T-cell (primary cell): ENCODE data around the gene RAD9A. TPM values are rescaled to one million over a fixed set of nuclear protein-coding genes. Genes with fewer than 3 reads are reported as not detected.
A peak's percentile ranks its signal among the peaks of the same experiment; 100 is the strongest.

Experiments used
- ATAC-seq, 4 experiments: fragments of 200-7000 bp in 3 of 4; fragments of 150-1000 bp in 1 of 4; cut with Tn5 transposase; replicated peaks in 1 of 4; 1 replicate in 3 of 4; 2 replicates in 1 of 4; pipeline ENCODE4 v1.10.0; 2021; ENCODE audit warnings: moderate library complexity in 3 of 4, mild to moderate bottlenecking in 2 of 4, moderate number of reproducible peaks in 1 of 4
- CTCF ChIA-PET, 2 donors: fragments of 300-600 bp; sonication (Branson Sonifier 250); formaldehyde crosslinking; loops; one replicate each; lab custom pipeline; 2022; ENCODE audit warnings: antibody characterized with exemption in 2 of 2; lab: Charles Lee
- POLR2A ChIA-PET, 2 donors: fragments of 300-600 bp; sonication (Branson Sonifier 250); formaldehyde crosslinking; loops; one replicate each; lab custom pipeline; 2022; ENCODE audit warnings: antibody characterized with exemption in 2 of 2; lab: Charles Lee
- DNase-seq, 35 experiments: peaks; one replicate each; pipeline versions ENCODE4 v3.0.0 to v3.0.0-alpha.2; 2013 to 2023
- H3K27ac ChIP-seq: one replicate; pipeline ENCODE4 v1.5.1; 2013; ENCODE audit warnings: low read length
- H3K27me3 ChIP-seq, 2 experiments: replicated peaks in 1 of 2; 1 replicate in 1 of 2; 2 replicates in 1 of 2; pipeline versions ENCODE4 v1.6.1 to v1.7.0; 2013; ENCODE audit warnings: low read length in 1 of 2, mixed read lengths in 1 of 2; ENCODE audit not compliant: control insufficient read depth in 2 of 2, insufficient read depth in 2 of 2; ENCODE audit errors: extremely low read depth in 1 of 2
- H3K36me3 ChIP-seq, 2 donors: 1 replicate in 1 of 2; 2 replicates in 1 of 2; pipeline versions ENCODE4 v1.6.1 to v1.7.0; 2013; ENCODE audit warnings: low read length in 1 of 2; ENCODE audit not compliant: control insufficient read depth in 2 of 2, insufficient read depth in 1 of 2; ENCODE audit errors: extremely low read depth in 1 of 2
- H3K4me1 ChIP-seq, 2 experiments: 1 replicate in 1 of 2; 2 replicates in 1 of 2; pipeline versions ENCODE4 v1.6.1 to v1.7.0; 2013; ENCODE audit warnings: low read length in 2 of 2, mixed read lengths in 1 of 2; ENCODE audit not compliant: insufficient read depth in 2 of 2, control insufficient read depth in 1 of 2; ENCODE audit errors: extremely low read depth in 1 of 2
- H3K4me3 ChIP-seq, 2 donors: 1 replicate in 1 of 2; 2 replicates in 1 of 2; pipeline versions ENCODE4 v1.5.1 to v1.7.0; 2013; ENCODE audit warnings: mild to moderate bottlenecking in 2 of 2, low read length in 1 of 2, moderate library complexity in 1 of 2; ENCODE audit not compliant: control insufficient read depth in 1 of 2; ENCODE audit errors: extremely low read depth in 1 of 2
- H3K9me3 ChIP-seq: 2 replicates; pipeline ENCODE4 v1.7.0; 2013
- H3K27ac Mint-ChIP-seq, 2 donors: one replicate each; pipeline ENCODE4 v1.8.0; 2020 to 2021; ENCODE audit warnings: mild to moderate bottlenecking in 2 of 2, mixed read lengths in 2 of 2
- H3K27me3 Mint-ChIP-seq, 2 donors: one replicate each; pipeline ENCODE4 v1.8.0; 2021 to 2022; ENCODE audit warnings: mixed read lengths in 2 of 2
- H3K36me3 Mint-ChIP-seq: one replicate; pipeline ENCODE4 v1.8.0; 2021; ENCODE audit warnings: mixed read lengths
- H3K4me1 Mint-ChIP-seq, 3 donors: one replicate each; pipeline ENCODE4 v1.8.0; 2020 to 2022; ENCODE audit warnings: mixed read lengths in 3 of 3, mild to moderate bottlenecking in 1 of 3
- H3K4me3 Mint-ChIP-seq, 3 donors: one replicate each; pipeline ENCODE4 v1.8.0; 2020 to 2022; ENCODE audit warnings: mild to moderate bottlenecking in 3 of 3, mixed read lengths in 3 of 3, moderate library complexity in 3 of 3
- H3K9me3 Mint-ChIP-seq, 3 donors: one replicate each; pipeline ENCODE4 v1.8.0; 2020 to 2022; ENCODE audit warnings: mixed read lengths in 3 of 3
- WGBS: methylation state at CpG from one replicate; pipeline ENCODE4 v1.1.5; 2013; ENCODE audit warnings: missing lambda C conversion rate; ENCODE audit not compliant: insufficient coverage; 5-methylcytosine and 5-hydroxymethylcytosine counted together
- total RNA-seq, 35 experiments: library from RNA in 6 of 35; stranded (reverse) in 6 of 35; fragments of 120-200 nt in 1 of 35; gene quantifications; one replicate each; pipeline versions ENCODE4 v1.2.1 to v1.2.4 and lab custom pipeline; 2013 to 2026

RAD9A gene
- total RNA-seq, 5 donors from 2014 or later (not counting 1 experiment from before 2014, with no cell fraction given): 34.9 to 63.8 (median 56.2) TPM

DNA sequence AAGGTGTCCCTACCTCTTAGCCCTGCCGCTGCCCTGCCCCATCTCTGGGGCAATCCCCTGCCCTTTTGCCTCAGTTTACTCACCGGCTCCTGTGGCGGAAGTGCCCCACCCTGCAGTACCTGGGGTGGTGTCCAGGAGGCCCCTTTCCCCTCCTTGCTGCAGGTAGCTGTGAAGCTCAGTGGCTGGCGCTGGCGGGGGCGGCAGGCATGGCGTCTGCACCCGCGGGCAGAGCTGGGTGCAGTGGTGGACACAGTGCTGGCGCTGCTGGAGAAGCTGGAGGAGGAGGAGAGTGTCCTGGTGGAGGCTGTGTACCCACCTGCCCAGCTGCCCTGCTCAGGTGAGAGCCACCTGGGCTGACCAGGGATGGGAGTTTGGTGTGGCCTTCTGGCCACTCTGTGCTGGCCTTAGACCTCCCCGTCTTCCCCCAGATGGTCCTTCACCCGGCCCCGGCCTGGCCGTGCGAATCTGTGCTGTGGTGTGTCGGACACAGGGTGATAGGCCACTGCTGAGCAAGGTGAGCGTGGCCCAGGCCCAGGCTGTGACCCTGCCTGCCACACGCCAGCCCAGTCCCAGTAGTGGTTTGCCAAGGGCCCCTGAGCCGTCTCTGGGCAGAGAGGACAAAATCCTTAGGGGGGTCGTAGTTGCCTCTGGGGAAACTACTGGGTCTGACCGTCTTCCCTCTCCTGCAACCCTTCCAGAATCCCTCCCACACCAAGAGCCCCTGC, 27.7 kb downstream of the RAD9A start:
- Mint-ChIP-seq H3K4me1 (peaks cover 51 to 61% (median 58%) of the 10 kb centered on the region in 3 donors), H3K4me3 (peak overlapping the region; percentile 75 to 86 (median 83)), H3K27me3 (no peaks in the 10 kb centered on the region), H3K27ac (peak overlapping the region; percentile 91 to 93), H3K9me3 (no peaks in the 10 kb centered on the region), H3K36me3 (no peaks in the 10 kb centered on the region)
- ChIA-PET CTCF (interaction anchor here in 1 of 2 donors (0.7 to 0.8 kb wide), 2 partner anchors 17 to 18 kb away, joined by 3 read pairs; partner anchors contain the start of gene PTPRCAP), POLR2A (interaction anchor here in 1 of 2 donors (0.5 to 0.6 kb wide), 2 partner anchors 9 to 126 kb away, joined by 3 to 5 read pairs; no protein-coding TSS in a partner anchor)
- no peaks in the 10 kb centered on the region for H3K9me3 ChIP-seq
- H3K27ac ChIP-seq: peak overlapping the region; percentile 72
- peak in 2 of 35 experiments; percentile 22 to 38 for DNase-seq
- H3K4me1 ChIP-seq: peaks cover 41 to 69% of the 10 kb centered on the region in 2 experiments
- 81% methylated on average over 16 of the region's 21 CpGs for WGBS
- H3K36me3 ChIP-seq: no peaks in the 10 kb centered on the region
- no peaks in the 10 kb centered on the region for H3K27me3 ChIP-seq
- peak overlapping the region; percentile 53 to 62 for H3K4me3 ChIP-seq
- no peak for ATAC-seq

DNA sequence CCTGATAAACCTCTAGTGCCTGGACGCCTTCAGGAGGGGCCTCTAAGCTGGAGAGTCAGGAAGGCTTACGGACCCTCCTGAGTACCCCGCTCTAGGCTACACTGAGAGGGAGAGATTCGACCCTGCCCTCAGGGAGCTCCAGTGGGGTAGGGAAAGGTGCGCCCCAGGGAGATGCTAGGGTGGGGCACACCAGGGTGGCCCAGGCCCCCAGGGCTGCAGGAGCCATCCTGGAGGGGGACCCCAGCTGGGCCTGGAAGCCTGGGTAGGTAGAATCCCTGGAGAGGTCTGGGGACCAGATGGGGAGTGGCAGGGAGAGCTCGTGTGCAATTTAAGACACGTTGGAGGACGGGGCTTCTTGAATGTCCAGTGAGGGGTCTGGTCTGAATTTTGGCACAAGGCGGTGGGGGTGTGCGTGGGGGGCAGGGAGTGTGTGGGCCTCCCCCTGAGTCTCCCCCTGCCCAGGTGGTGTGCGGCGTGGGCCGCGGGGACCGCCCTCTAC, 28.4 kb downstream of the RAD9A start:
- peak overlapping the region; percentile 75 to 86 (median 83) for H3K4me3 Mint-ChIP-seq
- H3K9me3 ChIP-seq: no peaks in the 10 kb centered on the region
- 33% methylated on average over 14 of the region's 15 CpGs for WGBS
- DNase-seq: no peak
- H3K4me1 ChIP-seq: peaks cover 37 to 67% of the 10 kb centered on the region in 2 experiments
- ATAC-seq: no peak
- H3K27me3 Mint-ChIP-seq: no peaks in the 10 kb centered on the region
- no peaks in the 10 kb centered on the region for H3K36me3 ChIP-seq
- H3K27me3 ChIP-seq: no peaks in the 10 kb centered on the region
- CTCF ChIA-PET: interaction anchor here in 1 of 2 donors (0.7 to 1.2 kb wide), 2 partner anchors 17 to 18 kb away, joined by 3 to 5 read pairs; partner anchors contain the start of gene PTPRCAP
- POLR2A ChIA-PET: interaction anchor here (0.6 kb wide), 2 partner anchors 42 to 127 kb away, joined by 5 read pairs; no protein-coding TSS in a partner anchor
- H3K27ac ChIP-seq: peak overlapping the region; percentile 72
- no peaks in the 10 kb centered on the region for H3K9me3 Mint-ChIP-seq
- peaks cover 45 to 61% (median 58%) of the 10 kb centered on the region in 3 donors for H3K4me1 Mint-ChIP-seq
- peak overlapping the region; percentile 53 to 62 for H3K4me3 ChIP-seq
- H3K27ac Mint-ChIP-seq: peak overlapping the region; percentile 91 to 93
- H3K36me3 Mint-ChIP-seq: no peaks in the 10 kb centered on the region

DNA sequence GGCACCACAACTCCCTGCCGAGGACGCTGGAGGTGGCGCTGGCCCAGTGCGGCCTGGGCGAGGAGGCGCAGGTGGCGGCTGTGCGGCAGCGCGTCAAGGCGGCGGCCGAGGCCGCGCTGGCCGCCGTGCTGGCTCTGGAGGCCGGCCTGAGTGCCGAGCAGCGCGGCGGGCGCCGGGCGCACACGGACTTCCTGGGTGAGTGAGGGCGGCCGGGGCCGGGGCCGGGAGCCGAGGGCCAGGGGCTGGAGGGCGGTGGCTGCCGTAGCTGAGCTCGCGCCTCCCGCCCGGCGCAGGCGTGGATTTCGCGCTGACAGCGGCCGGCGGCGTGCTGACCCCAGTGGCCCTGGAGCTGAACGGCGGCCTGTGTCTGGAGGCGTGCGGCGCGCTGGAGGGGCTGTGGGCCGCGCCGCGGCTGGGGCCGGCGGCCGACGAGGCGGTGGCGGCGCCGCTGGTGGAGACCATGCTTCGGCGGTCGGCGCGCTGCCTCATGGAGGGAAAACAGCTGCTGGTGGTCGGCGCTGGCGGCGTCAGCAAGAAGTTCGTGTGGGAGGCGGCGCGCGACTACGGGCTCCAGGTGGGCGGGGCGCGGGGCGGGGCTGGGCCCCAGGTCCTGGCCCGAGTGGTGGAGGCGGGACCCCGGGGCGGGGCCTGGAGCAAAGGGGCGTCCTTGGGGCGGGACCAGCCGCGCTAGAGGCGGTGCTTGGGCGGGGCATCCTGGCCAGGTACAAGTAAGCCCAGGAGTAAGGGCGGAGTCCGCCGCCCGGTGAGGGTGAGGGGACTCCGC, 29.1 kb downstream of the RAD9A start:
- H3K27me3 Mint-ChIP-seq: no peaks in the 10 kb centered on the region
- ChIA-PET POLR2A (interaction anchor here in 1 of 2 donors (0.5 to 0.6 kb wide), 2 partner anchors 42 to 64 kb away, joined by 5 to 6 read pairs; no protein-coding TSS in a partner anchor), CTCF (interaction anchor here in 1 of 2 donors (0.7 to 1.2 kb wide), 3 partner anchors 15 to 19 kb away, joined by 5 to 9 read pairs (median 9); partner anchors contain the start of genes PPP1CA and PTPRCAP)
- Histone ChIP-seq H3K4me1 (peaks cover 36 to 63% of the 10 kb centered on the region in 2 experiments), H3K27me3 (no peaks in the 10 kb centered on the region), H3K9me3 (no peaks in the 10 kb centered on the region), H3K27ac (peak overlapping the region; percentile 72), H3K4me3 (peak overlapping the region; percentile 53 to 62), H3K36me3 (no peaks in the 10 kb centered on the region)
- peak; percentile 94 to 100 (median 98) for DNase-seq
- ATAC-seq: peak; percentile 75 to 84 (median 78)
- no peaks in the 10 kb centered on the region for H3K36me3 Mint-ChIP-seq
- peak overlapping the region; percentile 91 to 94 for H3K27ac Mint-ChIP-seq
- peaks cover 46 to 61% (median 58%) of the 10 kb centered on the region in 3 donors for H3K4me1 Mint-ChIP-seq
- peak overlapping the region; percentile 75 to 86 (median 83) for H3K4me3 Mint-ChIP-seq
- WGBS: under 1% methylated on average over 91 of the region's 97 CpGs
- H3K9me3 Mint-ChIP-seq: no peaks in the 10 kb centered on the region

DNA sequence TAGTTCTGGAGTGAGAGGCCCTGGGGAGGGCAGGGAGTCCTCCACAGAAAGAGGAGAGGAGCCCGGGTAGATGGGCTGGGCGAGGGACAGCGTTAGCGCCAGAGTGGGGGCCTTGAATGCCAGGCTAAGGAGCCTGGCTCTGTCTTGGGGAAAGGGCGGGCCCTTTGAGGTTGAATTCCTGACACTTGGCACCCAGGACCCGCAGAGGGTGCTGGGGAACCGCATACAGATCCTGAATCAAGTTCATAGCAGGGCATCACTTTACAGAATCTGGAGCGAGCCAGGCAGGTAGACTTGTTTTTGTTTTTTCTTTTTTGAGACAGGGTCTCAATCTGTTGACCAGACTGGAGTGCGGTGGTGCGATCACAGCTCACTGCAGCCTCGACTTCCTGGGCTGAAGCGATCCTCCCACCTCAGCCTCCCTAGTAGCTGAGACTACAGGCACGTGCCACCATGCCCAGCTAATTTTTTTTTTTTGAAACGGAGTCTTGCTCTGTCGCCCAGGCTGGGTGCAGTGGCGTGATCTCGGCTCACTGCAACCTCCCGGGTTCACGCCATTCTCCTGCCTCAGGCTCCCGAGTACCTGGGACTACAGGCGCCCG, 29.7 kb downstream of the RAD9A start:
- H3K9me3 Mint-ChIP-seq: no peaks in the 10 kb centered on the region
- WGBS: 69% methylated on average over 16 of the region's 22 CpGs
- ChIA-PET POLR2A (interaction anchor here in 1 of 2 donors (0.6 kb wide), 1 partner anchor 28 kb away, joined by 5 read pairs; no protein-coding TSS in a partner anchor), CTCF (interaction anchor here in 1 of 2 donors (0.9 to 1.2 kb wide), 2 partner anchors 16 to 19 kb away, joined by 5 to 9 read pairs; partner anchors contain the start of genes PPP1CA and PTPRCAP)
- H3K36me3 Mint-ChIP-seq: no peaks in the 10 kb centered on the region
- no peaks in the 10 kb centered on the region for H3K27me3 Mint-ChIP-seq
- no peaks in the 10 kb centered on the region for H3K27me3 ChIP-seq
- H3K27ac Mint-ChIP-seq: peak overlapping the region; percentile 91 to 94
- no peak overlapping the region for H3K4me3 ChIP-seq
- peaks cover 29 to 57% of the 10 kb centered on the region in 2 experiments for H3K4me1 ChIP-seq
- H3K4me3 Mint-ChIP-seq: peak overlapping the region; percentile 46 to 86 (median 68)
- peak overlapping the region; percentile 52 for H3K27ac ChIP-seq
- peaks cover 39 to 54% (median 51%) of the 10 kb centered on the region in 3 donors for H3K4me1 Mint-ChIP-seq
- DNase-seq: no peak
- no peaks in the 10 kb centered on the region for H3K36me3 ChIP-seq
- H3K9me3 ChIP-seq: no peaks in the 10 kb centered on the region
- no peak for ATAC-seq

DNA sequence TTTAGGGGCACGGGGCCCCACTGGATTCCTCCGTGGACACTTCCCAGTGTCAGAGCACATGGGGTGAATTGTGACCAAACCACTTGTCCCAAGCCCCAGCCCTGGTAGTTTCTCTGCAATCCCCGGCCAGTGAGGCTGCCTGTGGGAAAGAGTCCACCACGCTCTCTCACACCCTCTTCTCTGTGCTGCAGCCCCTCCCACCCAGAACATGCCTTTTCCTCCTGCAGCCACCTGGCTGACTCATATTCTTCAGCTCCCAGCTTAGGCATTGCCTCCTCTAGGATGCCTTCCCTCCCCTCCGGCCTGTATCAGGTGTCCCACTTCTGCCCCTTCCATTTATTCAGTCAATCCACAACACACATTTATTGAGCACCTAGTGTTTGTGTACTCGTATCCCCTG, 31.1 kb downstream of the RAD9A start:
- H3K36me3 Mint-ChIP-seq: no peaks in the 10 kb centered on the region
- Histone ChIP-seq H3K4me1 (peaks cover 23 to 52% of the 10 kb centered on the region in 2 experiments), H3K36me3 (no peaks in the 10 kb centered on the region), H3K9me3 (no peaks in the 10 kb centered on the region), H3K4me3 (no peak overlapping the region), H3K27me3 (no peaks in the 10 kb centered on the region), H3K27ac (no peak overlapping the region)
- H3K9me3 Mint-ChIP-seq: no peaks in the 10 kb centered on the region
- ATAC-seq: no peak
- H3K4me3 Mint-ChIP-seq: no peak overlapping the region
- no peak for DNase-seq
- no peaks in the 10 kb centered on the region for H3K27me3 Mint-ChIP-seq
- CTCF ChIA-PET: no interaction called here
- WGBS: 90% methylated on average over 6 of the region's 6 CpGs
- POLR2A ChIA-PET: no interaction called here
- peak overlapping the region; percentile 5 to 36 for H3K27ac Mint-ChIP-seq
- H3K4me1 Mint-ChIP-seq: peaks cover 36 to 50% (median 48%) of the 10 kb centered on the region in 3 donors
